Testis (tissue), 3 donors: ENCODE data around the gene RGMA. TPM values are rescaled to one million over a fixed set of nuclear protein-coding genes. Genes with fewer than 3 reads are reported as not detected.

ENCODE experiments used
- DNase-seq: peaks from one replicate; pipeline ENCODE4 v3.0.0-alpha.2; 2019
- H3K27ac ChIP-seq, 2 donors: fragments of 200-600 bp; sonication (generic); one replicate each; pipeline ENCODE4 v1.5.1; 2019
- H3K27me3 ChIP-seq: fragments of 200-600 bp; sonication (generic); one replicate; pipeline ENCODE4 v1.5.1; 2019
- H3K36me3 ChIP-seq: fragments of 200-600 bp; sonication (generic); one replicate; pipeline ENCODE4 v1.5.1; 2017; ENCODE audit warnings: low read depth; ENCODE audit errors: missing control alignments
- H3K4me1 ChIP-seq: fragments of 200-600 bp; sonication (generic); one replicate; pipeline ENCODE4 v1.5.1; 2019
- H3K4me3 ChIP-seq, 2 donors: fragments of 200-600 bp; sonication (generic); one replicate each; pipeline ENCODE4 v1.5.1; 2017 to 2019
- H3K9me3 ChIP-seq: fragments of 200-600 bp; sonication (generic); one replicate; pipeline ENCODE4 v1.5.1; 2017
- CTCF ChIP-seq, 3 experiments: fragments of 450-650 bp in 2 of 3; fragments of 200-600 bp in 1 of 3; sonication (generic) in 1 of 3; IDR thresholded peaks; one replicate each; pipeline ENCODE4 v1.5.1; 2016 to 2019; ENCODE audit warnings: antibody characterized with exemption in 3 of 3, mild to moderate bottlenecking in 2 of 3, moderate library complexity in 1 of 3
- POLR2A ChIP-seq: fragments of 450-650 bp; IDR thresholded peaks from one replicate; pipeline ENCODE4 v1.6.1; 2017; ENCODE audit warnings: antibody characterized with exemption, mild to moderate bottlenecking, moderate library complexity
- WGBS, 2 donors: methylation state at CpG; one replicate each; pipeline ENCODE4 v1.1.5; 2018; 5-methylcytosine and 5-hydroxymethylcytosine counted together
- intact Hi-C: fragments of 100-400 bp; cut with DNase I; formaldehyde crosslinking; loops from one replicate; pipeline ENCODE4 v1.15.1; 2023; ENCODE audit warnings: low total_unique reads
- polyA plus RNA-seq: library from polyadenylated mRNA; stranded (reverse); fragments of 350-450 nt; fragmentation: Illumina TruSeq; extraction: RNeasy Lipid Tissue Mini Kit (QIAGEN cat#74804); gene quantifications from one replicate; pipeline ENCODE4 v1.2.3, GENCODE V29; 2014; ENCODE audit warnings: low read depth, low replicate concordance; ENCODE audit not compliant: insufficient read depth
- total RNA-seq, 2 donors: library from RNA; depleted of rRNA; stranded (reverse); fragments of >200 nt; gene quantifications; one replicate each; pipeline ENCODE4 v1.2.3, GENCODE V29; 2016

Gene RGMA
- total and polyA plus RNA-seq, 3 donors from 2014 or later, result 53.7 to 120 (median 65.4) TPM

- no peak for TF ChIP-seq CTCF (IDR thresholded peaks at IDR 0.05)
- TF ChIP-seq POLR2A, result no peak
- intact Hi-C loops, result no loop called here
- Histone ChIP-seq H3K4me3 (no peak overlapping the region), H3K9me3 (no peaks in the 10 kb centered on the region), H3K27me3 (no peaks in the 10 kb centered on the region), H3K27ac (no peak overlapping the region), H3K36me3 (no peaks in the 10 kb centered on the region), H3K4me1 (peaks cover 12% of the 10 kb centered on the region)
- WGBS, 2 donors, result 90% methylated on average over 22 to 32 of the region's 32 CpGs
- DNase-seq, result no peak
Observed at GRCh38 chr15:93051236-93052089, 37.5 kb downstream of the RGMA start.

DNA sequence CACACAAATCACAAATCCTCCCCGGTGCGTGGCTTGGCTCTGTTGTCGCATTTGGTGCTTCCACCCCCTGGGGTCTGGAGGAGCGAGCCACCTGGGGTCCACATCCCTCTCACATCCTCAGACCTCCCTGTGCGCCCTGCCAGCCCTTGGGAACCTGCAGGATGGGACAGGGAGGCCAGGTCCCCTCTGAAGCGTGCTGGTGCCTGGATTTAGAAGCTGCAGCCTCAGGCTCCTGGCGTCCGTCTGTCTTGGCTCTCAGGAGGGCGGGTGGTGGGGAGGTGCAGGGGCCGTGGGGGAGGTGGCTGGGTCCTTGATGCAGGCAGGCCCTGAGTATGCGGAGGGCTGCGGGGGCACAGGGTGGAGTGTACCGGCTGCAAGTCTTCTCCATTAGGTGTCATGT lies 38.4 kb downstream of the RGMA start:
- Histone ChIP-seq H3K36me3 (no peaks in the 10 kb centered on the region), H3K4me3 (no peak overlapping the region), H3K27me3 (no peaks in the 10 kb centered on the region), H3K9me3 (no peaks in the 10 kb centered on the region), H3K27ac (no peak overlapping the region), H3K4me1 (peaks cover 11% of the 10 kb centered on the region)
- DNase-seq, result no peak
- intact Hi-C loops, result no loop called here
- 88 to 95% methylated on average over 5 to 13 of the region's 13 CpGs for WGBS, 2 donors
- TF ChIP-seq POLR2A (no peak), CTCF (IDR thresholded peaks at IDR 0.05) (no peak)

- H3K4me1 ChIP-seq, result peaks cover 11% of the 10 kb centered on the region
- intact Hi-C loops, result no loop called here
- no peak for DNase-seq
Observed at GRCh38 chr15:93049914-93050578, 39.0 kb downstream of the RGMA start.

DNA sequence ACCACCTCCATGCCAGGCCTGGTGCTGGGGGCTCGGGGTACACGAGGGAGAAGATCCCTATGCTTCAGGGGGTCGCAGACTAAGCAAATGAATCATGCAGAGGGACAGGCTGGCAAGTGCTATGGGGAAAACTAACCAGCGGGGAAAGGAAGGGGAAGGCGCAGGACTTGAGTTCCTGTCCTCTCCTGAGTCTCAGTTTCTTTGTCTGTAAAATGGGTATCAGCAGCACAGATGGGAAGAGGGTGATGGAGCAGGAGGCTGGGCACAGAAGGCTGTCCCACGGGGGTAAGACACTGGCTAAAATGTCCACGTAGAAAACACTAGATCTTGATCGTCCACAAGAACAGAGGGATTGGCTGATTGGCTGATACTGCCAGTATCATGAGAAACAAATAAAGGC lies 39.8 kb downstream of the RGMA start:
- no peaks in the 10 kb centered on the region for H3K27me3 ChIP-seq
- intact Hi-C loops, result no loop called here
- H3K9me3 ChIP-seq, result no peaks in the 10 kb centered on the region
- no peak overlapping the region for H3K4me3 ChIP-seq
- no peaks in the 10 kb centered on the region for H3K36me3 ChIP-seq
- H3K27ac ChIP-seq, result no peak overlapping the region
- WGBS, 2 donors, result 69 to 79% methylated on average over 8 of the region's 8 CpGs
- no peak for DNase-seq
- TF ChIP-seq POLR2A (no peak), CTCF (IDR thresholded peaks at IDR 0.05) (no peak)
- H3K4me1 ChIP-seq, result peaks cover 7% of the 10 kb centered on the region

More at GRCh38 chr15:93049914-93050578, 39.0 kb downstream of the RGMA start:
- Histone ChIP-seq H3K27me3 (no peaks in the 10 kb centered on the region), H3K4me3 (no peak overlapping the region), H3K9me3 (no peaks in the 10 kb centered on the region), H3K36me3 (no peaks in the 10 kb centered on the region), H3K27ac (no peak overlapping the region)
- WGBS, 2 donors, result 79 to 92% methylated on average over 11 to 15 of the region's 15 CpGs
- TF ChIP-seq CTCF (IDR thresholded peaks at IDR 0.05) (no peak), POLR2A (no peak)
